ENCODE measurements around the gene HTR1E.

GRCh38 chr6:86978251-86978650 is 40.9 kb downstream of the HTR1E start:
- TF ChIP-seq ZNF274 (IDR thresholded peaks at IDR 0.05; ENCODE audit: low read depth, low read length) (no peak), SUZ12 (IDR thresholded peaks at IDR 0.05; ENCODE audit: extremely low read depth, insufficient read depth, insufficient read length) (no peak), YY1 (IDR thresholded peaks at IDR 0.05; ENCODE audit: insufficient read depth, insufficient read length) (no peak)

Measured in NT2/D1 (cell line).